ENCODE data around the gene ELMO1.

The ELMO1 gene

GRCh38 chr7:37390114-37390513, 58.5 kb downstream of the ELMO1 start:
- no peak for DNase-seq
- Histone ChIP-seq H3K27me3 (ENCODE audit: insufficient read depth, low read depth, severe bottlenecking) (no peaks in the 10 kb centered on the region), H3K4me3 (ENCODE audit: low read depth, low read length) (no peak overlapping the region), H3K27ac (no peak overlapping the region), H3K36me3 (no peaks in the 10 kb centered on the region), H3K9me3 (ENCODE audit: severe bottlenecking) (no peaks in the 10 kb centered on the region)
- TF ChIP-seq CTCF (IDR thresholded peaks at IDR 0.05; ENCODE audit: low read depth, low read length): no peak

- Histone ChIP-seq H3K36me3 (no peaks in the 10 kb centered on the region), H3K27ac (no peak overlapping the region)
Measured at GRCh38 chr7:37388811-37389210, 59.9 kb downstream of the ELMO1 start.

GRCh38 chr7:37385787-37386186, 62.9 kb downstream of the ELMO1 start:
- Histone ChIP-seq H3K4me3 (ENCODE audit: low read depth, low read length) (no peak overlapping the region), H3K9me3 (ENCODE audit: severe bottlenecking) (no peaks in the 10 kb centered on the region), H3K27ac (no peak overlapping the region), H3K27me3 (ENCODE audit: insufficient read depth, low read depth, severe bottlenecking) (no peaks in the 10 kb centered on the region), H3K36me3 (no peaks in the 10 kb centered on the region)
- TF ChIP-seq CTCF (IDR thresholded peaks at IDR 0.05; ENCODE audit: low read depth, low read length): no peak
- DNase-seq: no peak

More at GRCh38 chr7:37388811-37389210, 59.9 kb downstream of the ELMO1 start:
- H3K4me3 ChIP-seq (ENCODE audit: low read depth, low read length): no peak overlapping the region
- DNase-seq: no peak
- TF ChIP-seq CTCF (IDR thresholded peaks at IDR 0.05; ENCODE audit: low read depth, low read length): no peak
- no peaks in the 10 kb centered on the region for H3K9me3 ChIP-seq (ENCODE audit: severe bottlenecking)
- H3K27me3 ChIP-seq (ENCODE audit: insufficient read depth, low read depth, severe bottlenecking): no peaks in the 10 kb centered on the region

- Histone ChIP-seq H3K9me3 (ENCODE audit: severe bottlenecking) (no peaks in the 10 kb centered on the region), H3K4me3 (ENCODE audit: low read depth, low read length) (no peak overlapping the region), H3K27me3 (ENCODE audit: insufficient read depth, low read depth, severe bottlenecking) (no peaks in the 10 kb centered on the region), H3K36me3 (no peaks in the 10 kb centered on the region), H3K27ac (no peak overlapping the region)
- no peak for TF ChIP-seq CTCF (IDR thresholded peaks at IDR 0.05; ENCODE audit: low read depth, low read length)
- DNase-seq: no peak
Measured at GRCh38 chr7:37382546-37383088, 66.0 kb downstream of the ELMO1 start.

GRCh38 chr7:37380831-37381230, 67.8 kb downstream of the ELMO1 start:
- no peak for TF ChIP-seq CTCF (IDR thresholded peaks at IDR 0.05; ENCODE audit: low read depth, low read length)
- Histone ChIP-seq H3K27me3 (ENCODE audit: insufficient read depth, low read depth, severe bottlenecking) (no peaks in the 10 kb centered on the region), H3K36me3 (no peaks in the 10 kb centered on the region), H3K27ac (no peak overlapping the region), H3K9me3 (ENCODE audit: severe bottlenecking) (peaks cover 5% of the 10 kb centered on the region), H3K4me3 (ENCODE audit: low read depth, low read length) (no peak overlapping the region)
- no peak for DNase-seq

All from WERI-Rb-1 (cell line).